Epithelial cell of esophagus (primary cell): ENCODE results near the gene ILKAP.

ENCODE experiments used
- DNase-seq: peaks from one replicate; pipeline ENCODE4 v3.0.0; 2010; ENCODE audit warnings: low read depth
- H3K4me3 ChIP-seq: 2 replicates; pipeline ENCODE4 v1.5.1; 2011; ENCODE audit warnings: mild to moderate bottlenecking, low read length, control low read depth
- TF ChIP-seq, protein P1 (sequence below): IDR thresholded peaks from 2 replicates; pipeline ENCODE4 v1.5.1; 2011; ENCODE audit warnings: low read depth, mild to moderate bottlenecking, low read length, control low read depth, inconsistent platforms; ENCODE audit not compliant: insufficient read depth; ENCODE audit errors: missing control alignments

ILKAP gene

DNA sequence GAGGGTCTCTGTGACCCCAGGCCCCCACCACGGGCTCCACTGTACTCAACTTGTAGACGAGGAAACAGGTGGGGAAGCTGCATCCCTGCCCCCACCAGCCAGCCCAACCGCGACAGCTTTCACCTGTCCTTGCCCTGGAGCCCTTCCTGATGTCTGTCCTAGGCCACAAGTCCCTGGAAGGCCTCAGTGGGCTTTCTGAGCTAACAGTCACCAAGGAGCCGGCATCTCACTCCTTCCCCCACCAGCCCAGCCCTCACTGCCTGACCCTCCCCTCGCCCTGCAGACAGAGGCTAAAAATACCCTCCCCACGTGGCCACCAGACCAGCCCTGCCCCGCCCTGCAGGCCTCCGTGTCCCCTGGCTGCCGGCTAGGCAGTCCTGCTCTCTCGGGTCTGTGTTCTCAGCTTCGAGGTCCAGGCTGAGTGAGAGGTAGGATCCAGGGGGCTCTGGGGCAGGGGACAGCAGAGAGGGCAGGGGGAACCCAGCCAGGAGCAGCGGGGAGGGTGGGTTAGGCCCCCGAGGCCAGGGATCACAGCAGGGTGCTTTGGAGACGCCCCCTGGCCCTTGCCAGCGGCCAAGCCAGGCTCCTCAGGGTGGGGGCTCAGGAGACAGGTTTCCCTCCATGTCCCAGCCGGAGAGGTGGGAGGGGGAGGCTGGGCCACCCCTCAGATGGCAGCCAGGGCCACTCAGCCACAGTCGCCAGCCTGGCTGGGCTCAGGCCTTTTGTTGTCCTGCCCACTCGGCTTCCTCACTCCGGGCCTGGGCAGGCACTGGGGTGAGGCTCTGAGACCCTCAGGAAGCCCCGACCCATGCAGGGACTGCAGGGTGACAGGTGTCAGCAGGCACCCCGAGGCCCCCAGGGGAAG, 64.9 kb downstream of the ILKAP start, which contains the start of gene KLHL30:
Gene KLHL30 (plus strand): TSS at position 338 of the 865 bp plus-strand sequence. CDS start 2,087 bp downstream, outside the sequence.
- TF ChIP-seq, protein P1, sequence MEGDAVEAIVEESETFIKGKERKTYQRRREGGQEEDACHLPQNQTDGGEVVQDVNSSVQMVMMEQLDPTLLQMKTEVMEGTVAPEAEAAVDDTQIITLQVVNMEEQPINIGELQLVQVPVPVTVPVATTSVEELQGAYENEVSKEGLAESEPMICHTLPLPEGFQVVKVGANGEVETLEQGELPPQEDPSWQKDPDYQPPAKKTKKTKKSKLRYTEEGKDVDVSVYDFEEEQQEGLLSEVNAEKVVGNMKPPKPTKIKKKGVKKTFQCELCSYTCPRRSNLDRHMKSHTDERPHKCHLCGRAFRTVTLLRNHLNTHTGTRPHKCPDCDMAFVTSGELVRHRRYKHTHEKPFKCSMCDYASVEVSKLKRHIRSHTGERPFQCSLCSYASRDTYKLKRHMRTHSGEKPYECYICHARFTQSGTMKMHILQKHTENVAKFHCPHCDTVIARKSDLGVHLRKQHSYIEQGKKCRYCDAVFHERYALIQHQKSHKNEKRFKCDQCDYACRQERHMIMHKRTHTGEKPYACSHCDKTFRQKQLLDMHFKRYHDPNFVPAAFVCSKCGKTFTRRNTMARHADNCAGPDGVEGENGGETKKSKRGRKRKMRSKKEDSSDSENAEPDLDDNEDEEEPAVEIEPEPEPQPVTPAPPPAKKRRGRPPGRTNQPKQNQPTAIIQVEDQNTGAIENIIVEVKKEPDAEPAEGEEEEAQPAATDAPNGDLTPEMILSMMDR: no peak
- no peak for DNase-seq
- no peak within 1 kb of the TSS for H3K4me3 ChIP-seq

DNA sequence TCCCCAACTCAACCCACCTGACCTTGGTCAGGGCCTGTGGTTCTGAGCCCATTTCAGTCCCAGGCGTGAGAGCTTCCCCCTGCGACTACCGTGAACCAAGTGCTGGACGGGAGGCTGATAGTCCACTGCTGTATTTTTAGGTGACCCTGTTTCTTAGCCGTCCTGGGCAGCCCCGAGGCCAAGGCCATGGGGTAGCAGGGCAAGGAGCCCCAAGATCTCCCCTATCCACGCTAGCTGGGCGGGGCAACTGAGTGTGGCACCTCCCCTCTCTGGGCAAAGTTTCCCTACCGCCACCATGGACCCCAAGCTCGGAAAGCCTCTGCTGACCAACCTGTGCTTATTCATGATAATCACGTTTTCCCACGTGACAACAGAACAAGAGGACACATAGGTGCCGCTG, 65.6 kb downstream of the ILKAP start:
- no peak for DNase-seq
- no peak overlapping the region for H3K4me3 ChIP-seq
- TF ChIP-seq, protein P1: no peak

DNA sequence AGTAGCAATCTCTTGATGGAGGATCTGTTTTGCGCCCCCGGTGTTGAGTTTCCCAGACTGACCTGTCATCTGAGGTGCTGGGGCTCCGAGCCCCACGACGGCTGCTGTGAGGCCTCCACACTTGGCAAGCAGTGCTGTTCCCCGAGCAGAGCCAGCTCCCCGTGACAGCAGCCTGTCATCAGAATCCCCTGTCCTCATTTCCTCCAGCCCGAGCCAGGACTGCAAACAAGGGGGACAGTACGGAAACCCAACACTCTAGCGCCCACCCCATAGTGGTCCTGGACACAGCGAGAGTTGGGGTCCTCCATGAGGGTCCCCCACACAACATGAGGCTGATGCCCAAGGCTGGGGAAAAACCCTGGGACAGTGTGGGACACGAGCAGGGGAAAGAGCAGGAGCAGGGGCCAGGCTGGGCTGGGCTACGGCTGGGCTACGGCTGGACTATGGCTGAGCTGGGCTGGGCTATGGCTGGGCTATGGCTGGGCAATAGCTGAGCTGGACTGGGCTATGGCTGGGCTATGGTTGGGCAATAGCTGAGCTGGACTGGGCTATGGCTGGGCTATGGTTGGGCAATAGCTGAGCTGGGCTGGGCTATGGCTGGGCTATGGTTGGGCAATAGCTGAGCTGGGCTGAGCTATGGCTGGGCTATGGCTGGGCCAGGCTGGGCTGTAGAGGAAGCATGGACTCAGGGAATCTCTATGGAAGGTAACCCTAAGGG, 66.5 kb downstream of the ILKAP start:
- DNase-seq: peak; percentile 81
- H3K4me3 ChIP-seq: no peak overlapping the region
- TF ChIP-seq, protein P1: no peak

DNA sequence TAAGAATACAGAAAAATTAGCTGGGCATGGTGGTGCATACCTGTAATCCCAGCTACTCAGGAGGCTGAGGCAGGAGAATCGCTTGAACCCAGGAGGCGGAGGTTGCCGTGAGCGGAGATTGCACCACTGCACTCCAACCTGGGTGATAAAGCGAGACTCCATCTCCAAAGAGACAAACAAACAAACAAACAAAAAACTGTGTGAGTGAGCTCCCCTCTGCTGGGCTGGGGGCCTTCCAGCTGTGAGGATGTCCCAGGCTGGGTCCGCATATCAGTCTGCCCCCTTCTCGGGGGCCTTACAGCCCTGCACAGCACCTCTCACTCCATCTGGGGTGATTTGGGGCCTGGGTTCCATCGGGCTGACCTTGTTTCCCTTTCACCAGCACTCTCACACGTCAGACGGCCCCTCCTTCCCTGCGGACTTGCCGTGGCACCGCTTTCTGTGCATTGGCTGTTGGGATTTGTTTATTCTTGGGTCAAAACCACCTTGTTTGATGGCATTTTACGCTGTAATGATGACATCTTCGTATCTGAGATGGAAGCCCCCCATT, 67.8 kb downstream of the ILKAP start:
- TF ChIP-seq, protein P1: no peak
- no peak overlapping the region for H3K4me3 ChIP-seq
- DNase-seq: no peak

DNA sequence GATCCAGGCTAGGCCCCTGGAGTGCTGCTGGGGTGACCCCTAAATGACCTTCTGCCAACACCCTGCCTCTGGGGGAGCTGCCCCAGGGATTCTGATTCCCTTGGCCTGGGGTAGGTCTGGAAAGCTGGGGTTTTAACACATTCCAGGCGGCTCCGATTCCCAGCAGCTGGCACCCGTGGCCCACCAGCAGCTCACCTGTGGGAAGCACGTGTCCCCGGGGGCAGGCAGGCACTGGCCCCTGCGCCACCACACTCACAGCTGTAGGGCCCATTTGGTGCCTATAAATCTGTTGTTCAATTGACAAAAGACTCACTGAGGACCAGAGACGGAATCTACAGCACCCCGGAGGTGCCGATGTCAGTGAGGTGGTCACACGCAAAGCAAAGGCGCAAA, 69.1 kb downstream of the ILKAP start:
- TF ChIP-seq, protein P1: no peak
- DNase-seq: no peak
- H3K4me3 ChIP-seq: no peak overlapping the region

DNA sequence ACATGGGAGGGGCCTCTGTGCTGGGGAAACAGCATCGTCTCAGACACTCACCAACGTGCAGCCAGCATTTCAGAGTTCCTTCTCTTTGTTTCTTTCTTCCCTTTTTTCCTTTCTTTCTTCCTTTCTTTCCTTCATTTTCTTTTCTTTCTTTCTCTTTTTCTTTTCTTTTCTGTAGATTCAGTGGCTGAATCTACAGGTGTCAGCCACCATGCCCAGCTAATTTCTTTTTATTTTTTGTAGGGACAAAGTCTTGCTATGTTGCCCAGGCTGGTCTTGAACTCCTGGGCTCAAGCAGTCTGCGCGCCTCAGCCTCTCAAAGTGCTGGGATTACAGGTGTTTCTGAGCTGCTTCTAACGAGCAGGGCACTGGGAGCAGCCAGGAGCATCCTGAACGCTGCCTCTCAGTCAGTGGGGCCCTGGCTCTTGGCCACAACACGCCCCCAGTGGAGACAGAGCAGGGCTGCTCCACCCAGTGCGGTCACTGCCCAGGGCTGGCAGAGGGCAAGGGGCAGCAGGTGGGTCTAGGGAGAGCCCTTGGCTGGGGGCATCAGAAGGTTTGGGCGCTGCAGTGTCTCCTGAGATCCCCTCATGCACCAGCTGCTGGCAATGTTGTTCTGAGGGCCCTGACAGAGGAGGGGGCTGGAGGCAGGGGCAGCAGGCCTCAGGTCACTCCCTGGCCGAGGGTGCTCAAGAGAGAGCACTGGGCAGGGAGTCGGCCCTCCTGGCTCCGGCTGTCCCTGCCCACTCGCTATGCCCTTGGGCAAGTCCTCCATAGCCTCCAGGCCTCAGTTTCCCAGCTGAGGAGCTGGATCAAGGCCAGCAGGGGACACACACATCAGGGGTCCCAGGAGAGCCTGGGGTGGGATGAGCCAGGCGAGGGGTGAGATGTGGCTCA, 69.7 kb downstream of the ILKAP start:
- no peak for DNase-seq
- no peak overlapping the region for H3K4me3 ChIP-seq
- TF ChIP-seq, protein P1: no peak
